ENCODE data around the gene GUCY1A2. TPM values are rescaled to one million over a fixed set of nuclear protein-coding genes. Genes with fewer than 3 reads are reported as not detected.
"Not testable (repeated sequence)": the region's sequence is repeated elsewhere in the genome, so short reads cannot be mapped to it uniquely, and the experiment has no call there.

The GUCY1A2 gene
- polyA plus RNA-seq, 3 donors, result not detected

DNA sequence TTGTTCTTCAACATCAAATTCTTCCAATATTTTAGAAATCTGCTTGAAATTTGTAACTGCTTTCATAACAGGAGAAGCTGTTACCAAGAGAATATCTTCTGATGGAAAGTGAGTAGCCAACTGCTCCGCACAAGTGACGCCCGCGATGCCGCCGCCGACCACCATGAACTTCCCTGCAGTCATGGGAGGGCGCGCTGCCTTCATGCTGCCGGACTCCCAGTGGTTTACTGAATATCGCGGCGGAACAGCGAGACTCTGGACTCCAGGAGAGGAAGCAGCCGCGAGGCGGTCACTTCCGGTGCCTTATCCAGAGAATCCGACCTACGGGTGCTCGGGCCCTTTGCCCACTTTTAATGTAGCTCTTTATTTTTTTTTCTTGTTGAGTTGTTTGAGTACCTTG lies 190.6 kb downstream of the GUCY1A2 start:
- H3K4me1 ChIP-seq (ENCODE audit: control insufficient read depth in 1 of 2, insufficient read depth in 2 of 2, low read length in 2 of 2), result no peaks in the 10 kb centered on the region
- peaks cover 5 to 11% of the 10 kb centered on the region in 2 donors for H3K9me3 ChIP-seq (replicated peaks in 1 of 2; ENCODE audit: control insufficient read depth in 1 of 2, insufficient read depth in 1 of 2, low read length in 2 of 2)
- no peak overlapping the region for H3K27ac ChIP-seq (ENCODE audit: low read depth in 1 of 2, low read length in 2 of 2)
- no peaks in the 10 kb centered on the region for H3K36me3 Mint-ChIP-seq
- no peak overlapping the region for H3K9ac ChIP-seq (ENCODE audit: insufficient read depth, low read length, poor library complexity, severe bottlenecking)
- no peak for DNase-seq
- no peak overlapping the region for H3K4me2 ChIP-seq (replicated peaks; ENCODE audit: extremely low read depth, low read length, poor library complexity, severe bottlenecking)
- peaks cover 0 to 7% (median 2%) of the 10 kb centered on the region in 7 donors for H3K9me3 Mint-ChIP-seq
- no peaks in the 10 kb centered on the region for H3K27me3 ChIP-seq (ENCODE audit: control insufficient read depth in 2 of 2, insufficient read depth in 2 of 2, low read length in 2 of 2)
- H3K27ac Mint-ChIP-seq, result no peak overlapping the region
- H3K27me3 Mint-ChIP-seq (ENCODE audit: low read depth in 3 of 3), result no peaks in the 10 kb centered on the region
- H4K20me1 ChIP-seq (ENCODE audit: insufficient read depth, low read length), result no peaks in the 10 kb centered on the region
- H3K36me3 ChIP-seq (replicated peaks in 1 of 2; ENCODE audit: control insufficient read depth in 1 of 2, insufficient read depth in 2 of 2, low read length in 2 of 2), result no peaks in the 10 kb centered on the region
- H3K4me1 Mint-ChIP-seq, result no peaks in the 10 kb centered on the region
- H3K4me3 ChIP-seq (replicated peaks in 1 of 3; ENCODE audit: low read depth in 2 of 3, low read length in 3 of 3), result no peak overlapping the region
- no peaks in the 10 kb centered on the region for H3K79me2 ChIP-seq (ENCODE audit: insufficient read depth, low read length)
- TF ChIP-seq, protein P1, sequence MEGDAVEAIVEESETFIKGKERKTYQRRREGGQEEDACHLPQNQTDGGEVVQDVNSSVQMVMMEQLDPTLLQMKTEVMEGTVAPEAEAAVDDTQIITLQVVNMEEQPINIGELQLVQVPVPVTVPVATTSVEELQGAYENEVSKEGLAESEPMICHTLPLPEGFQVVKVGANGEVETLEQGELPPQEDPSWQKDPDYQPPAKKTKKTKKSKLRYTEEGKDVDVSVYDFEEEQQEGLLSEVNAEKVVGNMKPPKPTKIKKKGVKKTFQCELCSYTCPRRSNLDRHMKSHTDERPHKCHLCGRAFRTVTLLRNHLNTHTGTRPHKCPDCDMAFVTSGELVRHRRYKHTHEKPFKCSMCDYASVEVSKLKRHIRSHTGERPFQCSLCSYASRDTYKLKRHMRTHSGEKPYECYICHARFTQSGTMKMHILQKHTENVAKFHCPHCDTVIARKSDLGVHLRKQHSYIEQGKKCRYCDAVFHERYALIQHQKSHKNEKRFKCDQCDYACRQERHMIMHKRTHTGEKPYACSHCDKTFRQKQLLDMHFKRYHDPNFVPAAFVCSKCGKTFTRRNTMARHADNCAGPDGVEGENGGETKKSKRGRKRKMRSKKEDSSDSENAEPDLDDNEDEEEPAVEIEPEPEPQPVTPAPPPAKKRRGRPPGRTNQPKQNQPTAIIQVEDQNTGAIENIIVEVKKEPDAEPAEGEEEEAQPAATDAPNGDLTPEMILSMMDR (IDR thresholded peaks at IDR 0.05), result no peak
- WGBS (ENCODE audit: insufficient coverage), result 97% methylated on average over 17 of the region's 21 CpGs
- intact Hi-C loops (cut with micrococcal nuclease), result no loop called here
- no peak overlapping the region for H2AFZ ChIP-seq (ENCODE audit: insufficient read depth, low read depth, low read length, poor library complexity, severe bottlenecking)
- H3K4me3 Mint-ChIP-seq, result no peak overlapping the region

DNA sequence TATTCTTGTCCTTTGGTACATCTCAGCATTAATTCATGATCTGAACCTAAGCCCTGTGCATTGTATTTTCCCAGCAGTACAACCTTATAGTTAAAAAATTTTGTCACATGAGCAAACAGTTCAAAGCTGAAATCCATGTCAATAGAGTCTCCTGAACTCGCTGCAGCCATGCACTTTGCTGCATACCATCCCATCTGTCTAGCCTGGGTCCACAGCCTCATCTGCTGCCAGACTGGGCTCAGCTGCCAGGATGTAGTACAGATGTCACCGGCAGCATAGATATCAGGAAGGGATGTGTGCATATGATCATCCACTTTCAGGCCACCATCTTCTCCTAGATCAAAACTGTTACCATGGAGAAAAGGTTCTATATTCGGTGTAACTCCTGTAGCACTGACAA lies 191.7 kb downstream of the GUCY1A2 start:
- H3K9me3 ChIP-seq (replicated peaks in 1 of 2; ENCODE audit: control insufficient read depth in 1 of 2, insufficient read depth in 1 of 2, low read length in 2 of 2), result peaks cover 5 to 11% of the 10 kb centered on the region in 2 donors
- DNase-seq; H3K27ac ChIP-seq (ENCODE audit: low read depth in 1 of 2, low read length in 2 of 2); H3K4me1 ChIP-seq (ENCODE audit: control insufficient read depth in 1 of 2, insufficient read depth in 2 of 2, low read length in 2 of 2); H3K4me3 ChIP-seq (replicated peaks in 1 of 3; ENCODE audit: low read depth in 2 of 3, low read length in 3 of 3); H3K4me3 Mint-ChIP-seq; H3K4me2 ChIP-seq (replicated peaks; ENCODE audit: extremely low read depth, low read length, poor library complexity, severe bottlenecking); H3K4me1 Mint-ChIP-seq; H3K36me3 ChIP-seq (replicated peaks in 1 of 2; ENCODE audit: control insufficient read depth in 1 of 2, insufficient read depth in 2 of 2, low read length in 2 of 2); H3K27me3 Mint-ChIP-seq (ENCODE audit: low read depth in 3 of 3); H3K79me2 ChIP-seq (ENCODE audit: insufficient read depth, low read length); H4K20me1 ChIP-seq (ENCODE audit: insufficient read depth, low read length); H3K9ac ChIP-seq (ENCODE audit: insufficient read depth, low read length, poor library complexity, severe bottlenecking); H3K27me3 ChIP-seq (ENCODE audit: control insufficient read depth in 2 of 2, insufficient read depth in 2 of 2, low read length in 2 of 2); H3K9me3 Mint-ChIP-seq; H3K36me3 Mint-ChIP-seq; H2AFZ ChIP-seq (ENCODE audit: insufficient read depth, low read depth, low read length, poor library complexity, severe bottlenecking); H3K27ac Mint-ChIP-seq; intact Hi-C loops (cut with micrococcal nuclease): not testable (repeated sequence)
- no CpG with 5 or more reads among the region's 3 CpGs for WGBS (ENCODE audit: insufficient coverage)

Data from CD14-positive monocyte (primary cell).